NCI-H345 (cell line): ENCODE results near the gene TCF12.
"Not testable (repeated sequence)": the region's sequence is repeated elsewhere in the genome, so short reads cannot be mapped to it uniquely, and the experiment has no call there.

Experiments used
- DNase-seq: peaks from one replicate; lab custom pipeline; 2025; lab: John Stamatoyannopoulos, UW

The TCF12 gene

DNA sequence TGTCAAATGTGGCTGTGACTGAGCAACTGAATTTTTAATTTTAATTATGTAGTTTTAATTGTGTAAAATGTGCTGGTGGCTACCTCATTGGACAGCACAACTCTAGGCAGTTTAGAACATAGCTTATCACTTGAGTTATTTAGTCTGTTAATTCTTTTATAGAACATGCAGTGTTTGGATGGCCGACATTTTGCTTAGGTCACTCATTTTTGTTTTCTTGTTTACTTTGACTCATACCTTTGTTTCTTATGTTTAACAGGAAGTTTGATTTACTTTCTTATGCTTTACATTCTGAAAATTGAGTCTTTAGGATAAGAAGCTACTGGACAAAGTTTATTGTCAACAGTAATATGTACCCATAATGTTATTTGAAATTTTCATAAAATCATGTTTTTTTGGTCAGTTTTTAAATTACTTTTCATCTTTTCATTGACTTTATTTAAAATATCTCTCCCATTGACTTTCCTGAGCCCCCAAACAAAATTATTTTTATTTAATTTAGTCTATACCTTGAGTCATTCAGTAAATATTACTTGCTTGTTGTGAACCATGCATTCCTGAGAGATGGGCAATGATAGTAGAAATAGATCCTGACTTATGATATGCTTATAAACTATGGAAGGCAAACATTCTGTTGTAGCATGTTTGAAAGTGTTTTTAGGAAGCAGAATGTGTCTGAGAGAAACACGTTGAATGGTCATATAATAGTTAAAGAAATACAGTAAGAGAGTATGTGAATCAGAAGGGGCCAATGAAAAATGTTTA lies 60.6 kb downstream of the TCF12 start:
- DNase-seq, result no peak

DNA sequence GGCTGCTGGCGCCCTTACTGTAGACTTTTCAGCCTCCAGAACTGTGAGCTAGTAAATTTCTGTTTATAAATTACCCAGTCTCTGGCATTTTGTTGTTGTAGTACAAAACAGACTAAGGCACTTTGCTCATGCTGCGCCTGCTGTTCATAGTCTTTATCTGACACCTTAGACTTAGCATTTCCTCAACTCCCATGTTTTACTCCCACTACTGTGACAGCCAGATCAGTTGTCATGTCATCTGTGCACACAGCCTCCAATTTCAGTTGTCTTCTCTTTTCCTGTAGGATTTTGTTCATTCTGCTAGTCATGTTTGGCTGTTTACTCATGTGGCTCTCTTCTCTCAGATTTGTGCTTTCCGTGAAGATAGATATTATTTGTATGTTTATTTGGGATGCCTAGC lies 62.0 kb downstream of the TCF12 start:
- DNase-seq, result no peak

GRCh38 chr15:56981160-56981559 lies 62.7 kb downstream of the TCF12 start:
- no peak for DNase-seq

- DNase-seq, result no peak
Measured at GRCh38 chr15:56982987-56983386, 64.5 kb downstream of the TCF12 start.

DNA sequence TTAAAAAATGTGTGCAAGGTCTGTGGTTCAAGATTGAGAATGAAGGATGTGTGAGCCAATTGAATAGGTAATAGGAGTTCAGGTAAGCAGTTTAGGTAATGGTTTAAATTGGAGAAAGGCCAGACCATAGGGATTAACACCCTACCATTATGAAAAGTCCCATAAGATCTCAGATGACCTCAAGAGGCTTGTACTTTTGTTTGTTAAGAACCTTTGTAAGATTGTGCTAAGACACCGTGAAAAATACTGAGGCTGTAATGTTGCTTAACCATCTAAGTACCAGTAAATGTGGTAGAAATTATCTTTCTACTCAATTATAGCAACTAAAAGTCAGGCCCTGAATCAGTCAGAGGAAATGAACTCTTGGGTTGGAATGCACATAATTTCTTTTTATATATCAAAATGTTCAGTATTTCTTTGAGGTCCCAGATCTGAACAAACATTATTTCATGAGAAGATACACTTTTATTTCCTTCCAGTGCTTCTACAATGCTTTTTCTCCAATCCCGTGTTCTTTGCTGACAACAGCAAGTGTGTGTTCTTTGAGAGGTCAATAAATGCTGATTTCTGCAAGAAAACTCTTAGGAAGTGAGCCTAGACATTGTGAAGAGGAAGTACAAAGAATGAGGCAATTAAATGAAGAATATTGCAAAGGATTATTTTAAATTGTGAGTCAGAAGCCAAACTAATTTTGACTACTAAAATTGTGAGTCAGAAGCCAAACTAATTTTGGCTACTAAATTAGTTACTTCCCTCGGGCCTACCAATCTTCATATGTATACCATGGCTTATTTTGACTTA lies 66.4 kb downstream of the TCF12 start:
- no peak for DNase-seq

DNA sequence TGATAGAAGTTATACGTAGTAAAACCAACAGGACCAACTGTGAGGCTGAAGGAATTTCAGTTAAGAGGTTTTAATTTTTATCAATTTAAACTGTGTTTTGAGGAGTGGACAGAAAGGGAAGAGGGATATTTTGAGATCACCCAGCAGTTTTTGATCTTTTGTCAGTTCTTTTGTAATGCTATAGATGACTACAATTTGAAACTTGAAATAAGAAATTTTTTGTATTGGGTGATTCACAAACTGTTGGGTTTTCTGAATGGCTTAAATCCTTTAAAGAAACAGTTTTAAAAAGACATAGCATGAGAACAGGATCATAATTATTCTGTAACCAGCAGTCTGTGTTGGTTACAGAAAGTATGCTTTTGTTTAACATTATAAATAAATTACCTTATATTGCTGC lies 67.4 kb downstream of the TCF12 start:
- DNase-seq, result no peak

DNA sequence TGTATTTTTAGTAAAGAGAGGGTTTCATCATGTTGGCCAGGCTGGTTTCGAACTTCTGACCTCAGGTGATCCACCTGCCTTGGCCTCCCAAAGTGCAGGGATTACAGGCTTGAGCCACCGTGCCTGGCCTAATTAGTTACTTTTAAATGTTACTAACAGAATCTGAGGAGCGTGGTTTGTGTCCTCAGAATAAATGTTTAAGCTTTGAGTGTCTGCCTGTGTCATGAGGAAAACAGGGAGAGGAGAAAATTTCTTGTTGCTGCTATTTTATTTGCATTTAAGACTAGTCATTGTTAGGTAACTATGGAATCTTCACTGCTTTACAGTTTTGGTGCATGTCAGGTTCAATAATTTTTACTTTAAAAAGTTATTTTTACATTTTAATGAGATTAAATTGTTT lies 68.8 kb downstream of the TCF12 start:
- no peak for DNase-seq

DNA sequence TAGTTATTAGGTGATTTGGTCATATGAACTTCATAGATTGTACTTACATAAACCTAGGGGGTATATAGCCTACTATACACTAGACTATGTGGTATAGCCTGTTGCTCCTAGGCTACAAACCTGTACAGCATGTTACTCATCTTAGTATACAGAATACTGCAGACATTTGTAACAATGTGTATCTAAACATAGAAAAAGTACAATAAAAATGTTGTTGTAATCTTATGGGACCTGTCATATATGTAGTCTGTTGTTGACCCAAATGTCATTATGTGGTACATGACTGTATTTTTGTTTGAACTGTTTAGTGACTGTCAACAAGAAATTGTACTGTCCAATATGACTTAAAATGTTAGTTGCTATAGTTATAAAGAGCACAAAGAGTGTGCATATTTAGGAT lies 69.8 kb downstream of the TCF12 start:
- no peak for DNase-seq

- no peak for DNase-seq
Measured at GRCh38 chr15:56989411-56989924, 71.0 kb downstream of the TCF12 start.

DNA sequence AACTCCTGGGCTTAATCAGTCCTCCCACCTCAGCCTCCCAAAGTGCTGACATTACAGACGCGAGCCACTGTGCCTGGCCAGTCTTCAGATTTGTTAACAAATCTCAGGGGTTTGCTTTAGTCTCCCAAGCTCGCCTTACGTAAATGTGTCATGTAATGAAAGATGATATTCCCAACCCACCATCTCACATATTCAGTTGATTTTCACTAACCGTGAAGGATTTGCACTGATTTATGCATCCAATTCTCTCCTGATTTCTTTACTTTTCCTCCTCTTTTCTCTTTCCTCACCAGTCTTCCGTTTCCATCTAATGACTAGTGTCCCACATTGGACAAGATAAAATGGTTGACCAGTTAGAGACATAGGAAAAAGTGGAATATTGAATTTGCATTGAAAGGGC lies 72.6 kb downstream of the TCF12 start:
- no peak for DNase-seq

DNA sequence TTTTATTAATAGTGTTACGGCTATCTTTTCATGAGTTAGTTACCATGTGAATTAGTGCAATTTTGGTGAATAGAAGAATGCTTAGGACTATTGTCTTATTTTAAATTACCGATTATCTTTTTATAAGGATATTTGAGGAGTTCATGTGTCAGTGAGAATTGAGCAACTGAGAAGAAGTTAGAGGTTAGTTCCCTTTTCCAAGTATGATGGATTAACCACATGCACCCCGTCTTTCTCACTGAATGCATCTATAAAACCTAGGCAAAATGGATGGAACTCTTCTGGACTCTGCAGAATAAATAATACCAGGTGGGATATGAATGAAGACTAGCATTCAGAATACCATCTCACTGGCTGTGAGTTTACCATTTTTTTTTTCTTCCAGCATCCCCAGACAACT lies 74.3 kb downstream of the TCF12 start:
- no peak for DNase-seq

GRCh38 chr15:56994280-56994679 lies 75.8 kb downstream of the TCF12 start:
- DNase-seq, result no peak

- no peak for DNase-seq
Measured at GRCh38 chr15:56996093-56996492, 77.6 kb downstream of the TCF12 start.

GRCh38 chr15:56996746-56997470 lies 78.5 kb downstream of the TCF12 start:
- DNase-seq, result no peak

DNA sequence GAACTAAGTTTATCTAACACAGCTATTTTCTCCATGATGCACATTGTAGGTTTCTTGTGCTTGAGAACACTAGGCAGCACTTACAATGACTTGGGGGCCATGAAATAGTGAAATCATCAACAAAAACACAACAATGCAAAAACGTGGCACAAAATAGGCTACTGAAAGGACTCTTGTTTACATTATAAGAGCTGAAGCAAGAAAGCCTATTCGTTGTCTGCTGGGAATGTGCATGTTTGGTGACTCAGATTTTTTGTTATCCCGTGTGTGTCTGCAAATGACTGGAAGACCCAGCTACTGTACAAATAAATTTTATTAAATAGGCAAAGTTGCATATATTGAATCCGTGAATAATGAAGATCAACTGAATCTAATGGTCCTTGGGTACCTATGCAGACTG lies 85.0 kb downstream of the TCF12 start:
- DNase-seq, result no peak

DNA sequence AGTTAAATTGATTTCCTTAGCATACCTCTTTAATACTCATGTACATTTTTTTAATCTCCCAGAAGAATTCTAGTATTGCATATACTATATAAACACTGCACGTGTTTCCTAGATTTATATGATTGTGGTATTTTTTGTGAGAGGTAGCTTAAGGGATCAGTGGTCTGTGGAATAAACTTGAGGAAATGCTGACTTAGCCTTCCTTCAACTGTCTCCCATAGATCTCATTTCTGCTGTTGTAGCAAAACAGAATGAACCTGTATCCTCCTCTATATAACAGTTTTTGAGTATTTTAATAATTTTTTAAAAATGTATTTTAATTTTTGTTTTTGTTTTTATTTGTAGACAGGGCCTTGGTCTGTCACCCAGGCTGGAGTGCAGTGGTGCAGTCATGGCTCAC lies 86.8 kb downstream of the TCF12 start:
- no peak for DNase-seq

DNA sequence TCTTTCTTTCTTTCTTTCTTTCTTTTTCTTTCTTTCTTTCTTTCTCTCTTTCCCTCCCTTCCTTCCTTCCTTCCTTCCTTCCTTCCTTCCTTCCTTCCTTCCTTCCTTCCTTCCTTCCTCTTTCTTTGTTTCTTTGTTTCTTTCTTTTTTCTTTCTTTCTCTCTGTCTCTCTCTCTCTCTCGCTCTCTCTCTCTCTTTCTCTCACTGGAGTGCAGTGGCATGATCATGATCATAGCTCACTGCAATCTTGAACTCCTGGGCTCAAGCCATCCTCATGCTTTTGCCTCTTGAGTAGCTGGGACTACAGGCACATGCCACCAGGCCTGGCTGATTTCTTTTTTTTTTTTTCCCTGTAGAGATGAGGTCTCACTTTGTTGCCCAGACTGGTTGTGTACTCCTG lies 89.4 kb downstream of the TCF12 start:
- not testable (repeated sequence) for DNase-seq

DNA sequence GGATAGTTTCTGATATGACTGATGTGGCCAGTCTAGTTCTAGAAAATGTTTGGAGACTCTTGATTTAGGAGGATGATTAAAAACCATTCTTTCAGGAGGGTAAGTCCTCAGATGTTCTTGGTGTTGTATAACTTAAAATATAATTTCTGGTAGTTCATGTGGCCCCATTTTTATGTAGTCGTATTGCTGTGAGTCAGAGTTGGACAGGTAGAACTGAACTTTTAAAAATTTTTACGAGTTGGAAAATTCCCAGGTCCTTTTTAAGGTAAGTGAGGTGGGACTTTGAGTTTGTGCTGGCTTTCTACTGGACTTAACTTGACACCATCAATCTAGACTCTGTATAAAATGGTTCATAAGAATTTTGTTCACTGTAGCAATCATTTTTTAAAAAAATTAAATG lies 92.3 kb downstream of the TCF12 start:
- DNase-seq, result no peak

DNA sequence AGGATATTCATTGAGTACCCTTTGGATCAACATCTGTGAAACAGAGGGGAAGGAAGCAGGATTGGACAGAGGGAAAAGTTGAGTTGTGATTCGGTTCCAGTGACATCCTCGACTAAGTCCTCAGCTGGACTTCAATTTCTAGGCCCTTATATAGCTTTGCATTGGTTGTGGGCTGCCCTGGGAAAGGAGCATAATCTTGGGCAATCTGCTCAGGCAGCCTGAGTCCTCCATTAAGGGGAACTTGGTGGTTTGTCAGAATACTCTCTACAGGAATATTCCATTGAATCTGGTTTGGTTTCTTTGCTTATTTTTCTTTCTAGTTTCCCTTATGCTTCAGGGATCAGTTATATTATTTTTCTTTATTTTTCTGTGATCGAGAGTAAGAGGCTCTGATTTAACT lies 94.1 kb downstream of the TCF12 start:
- DNase-seq, result no peak

DNA sequence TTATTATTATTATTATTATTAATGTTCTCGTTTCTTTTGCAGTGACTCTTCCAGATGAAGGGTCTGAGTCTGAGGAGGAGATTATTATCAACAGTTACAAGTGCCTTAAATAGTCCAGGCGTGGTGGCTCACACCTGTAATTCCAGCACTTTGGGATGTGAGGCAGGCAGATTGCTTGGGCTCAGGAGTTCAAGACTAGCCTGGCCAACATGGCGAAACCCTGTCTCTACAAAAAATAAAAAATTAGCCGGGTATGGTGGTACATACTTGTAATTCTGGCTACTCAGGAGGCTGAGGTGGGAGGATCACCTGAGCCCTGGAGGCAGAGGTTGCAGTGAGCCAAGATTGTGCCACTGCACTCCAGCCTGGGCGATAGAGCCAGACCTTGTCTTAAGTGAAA lies 96.5 kb downstream of the TCF12 start:
- DNase-seq, result not testable (repeated sequence)

DNA sequence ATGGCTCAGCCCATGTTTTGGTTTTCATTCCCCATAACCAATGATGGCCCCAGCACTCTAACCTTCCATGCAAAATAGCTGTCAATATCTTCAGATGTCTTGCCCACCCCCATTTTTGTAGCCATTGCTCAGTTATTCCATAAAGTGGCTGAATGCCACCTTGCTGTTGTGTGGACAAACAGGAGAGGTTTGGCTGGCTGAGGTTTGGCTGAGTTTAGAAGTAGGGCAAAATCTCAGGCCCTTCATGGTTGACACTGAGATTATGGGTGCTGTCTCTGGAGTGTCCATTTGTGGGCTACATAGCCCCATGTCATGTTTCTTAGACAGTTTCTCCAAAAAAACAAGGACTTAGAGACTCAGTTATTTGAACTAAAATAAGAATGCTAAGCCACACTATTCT lies 96.9 kb downstream of the TCF12 start:
- no peak for DNase-seq

DNA sequence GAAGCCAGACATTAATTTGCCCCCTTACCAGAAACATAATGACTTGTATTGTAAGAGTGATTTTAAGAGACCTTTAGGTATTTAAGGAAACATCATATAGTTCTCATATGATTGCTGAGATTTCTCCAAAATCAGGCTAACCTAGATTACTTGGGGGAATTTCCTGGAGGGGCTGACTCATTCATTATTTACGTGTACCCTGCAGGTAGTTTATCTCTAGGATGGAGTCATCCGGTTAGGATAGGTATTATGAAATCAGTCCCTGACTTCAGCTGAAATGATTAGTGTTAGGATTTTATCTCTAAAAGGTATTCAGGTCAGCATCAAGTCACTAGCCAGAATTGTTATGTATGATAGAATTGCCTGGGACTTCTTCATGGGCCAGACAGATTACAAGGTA lies 97.5 kb downstream of the TCF12 start:
- no peak for DNase-seq

DNA sequence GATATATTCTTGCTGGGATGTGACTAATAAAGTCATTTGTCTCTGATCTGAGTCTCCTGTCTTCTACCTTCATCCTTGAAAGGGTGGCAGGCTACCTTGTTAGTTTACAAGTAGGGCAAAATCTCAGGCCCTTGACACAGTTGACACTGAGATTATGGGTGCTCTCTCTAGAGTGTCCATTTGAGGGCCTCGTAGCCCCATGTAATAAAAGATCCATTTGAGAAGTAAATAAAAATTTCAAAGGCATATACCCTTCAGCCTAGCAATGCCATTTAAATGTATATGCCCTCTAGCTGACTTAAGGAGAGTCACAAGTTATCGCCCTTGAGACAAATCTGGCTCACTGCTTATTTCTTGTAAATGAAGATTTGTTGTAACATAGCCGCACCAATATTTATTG lies 98.6 kb downstream of the TCF12 start:
- DNase-seq, result no peak
